NCI-H1105 (cell line): ENCODE results near the gene MBD3L1.
A peak's percentile ranks its signal among the peaks of the same experiment; 100 is the strongest.

Source experiments
- DNase-seq: peaks from one replicate; lab custom pipeline; 2025; lab: John Stamatoyannopoulos, UW

MBD3L1 gene

DNA sequence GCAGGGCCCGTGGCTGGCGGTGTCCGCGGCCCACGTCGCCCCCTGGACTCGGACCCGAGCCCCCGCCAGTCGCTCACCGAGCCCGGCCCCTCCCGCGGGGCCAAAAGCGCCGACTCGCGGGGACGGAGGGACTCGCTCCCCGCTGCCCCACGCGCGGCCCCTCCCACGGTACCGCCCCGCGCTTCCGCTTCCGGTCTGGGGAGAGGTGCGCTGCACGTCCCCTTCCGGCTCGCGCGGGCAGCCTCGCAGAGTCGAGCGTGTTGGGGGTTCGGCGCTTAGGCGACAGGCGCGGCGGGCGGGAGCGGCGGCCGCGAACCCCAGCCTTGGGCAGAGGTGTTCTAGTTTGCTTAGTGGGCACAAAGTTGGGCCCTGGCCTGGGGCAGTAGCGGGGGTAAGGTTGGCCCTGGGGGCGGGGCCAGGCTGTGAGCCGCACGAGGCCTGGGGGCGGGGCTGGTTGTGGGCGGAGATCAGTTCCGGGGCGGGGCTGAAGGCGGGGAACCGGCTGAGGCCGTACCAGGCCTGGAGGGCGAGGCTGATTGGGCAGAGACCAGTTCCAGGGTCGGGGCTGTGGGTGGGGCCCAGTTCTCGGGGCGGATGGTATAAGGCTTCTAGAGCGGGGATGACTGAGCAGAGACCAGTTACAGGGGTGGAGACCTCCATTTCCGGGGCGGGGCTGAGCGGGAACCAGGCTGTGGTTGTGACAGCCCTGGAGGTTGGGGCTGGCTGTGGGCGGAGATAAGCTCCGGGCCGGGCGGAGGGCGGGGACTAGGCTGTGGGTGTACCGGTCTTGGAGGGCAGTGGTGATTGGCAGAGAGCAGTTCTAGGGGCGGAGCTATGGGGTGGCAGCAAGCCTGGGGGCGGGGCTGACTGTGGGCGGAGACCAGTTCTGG is at the start of gene MBD3L1, which contains the start of gene ZNF558:
Gene MBD3L1 (plus strand): TSS at position 246 of the 890 bp plus-strand sequence. CDS start 10,302 bp downstream, outside the sequence.
Gene ZNF558 (minus strand): TSS at position 173 of the 890 bp plus-strand sequence. CDS start 9,645 bp downstream, outside the sequence.
- DNase-seq = peak; percentile 73

DNA sequence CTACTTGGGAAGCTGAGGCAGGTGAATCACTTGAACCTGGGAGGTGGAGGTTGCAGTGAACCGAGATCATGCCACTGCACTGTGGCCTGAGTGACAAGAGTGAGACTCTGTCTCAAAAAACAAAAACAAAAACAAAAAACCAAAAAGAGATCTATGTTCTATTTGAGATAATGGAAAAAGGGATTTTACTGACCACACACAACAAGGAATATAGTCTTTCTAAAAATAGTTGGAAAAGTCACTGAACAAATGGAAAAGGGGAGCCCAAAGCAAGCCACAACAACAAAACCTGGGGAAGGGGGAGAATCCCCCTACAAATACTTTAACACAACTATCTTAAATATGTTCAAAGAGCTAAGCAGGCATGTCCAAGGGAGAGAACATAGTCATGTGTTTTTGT is 37.4 kb upstream of the MBD3L1 start:
- no peak for DNase-seq

DNA sequence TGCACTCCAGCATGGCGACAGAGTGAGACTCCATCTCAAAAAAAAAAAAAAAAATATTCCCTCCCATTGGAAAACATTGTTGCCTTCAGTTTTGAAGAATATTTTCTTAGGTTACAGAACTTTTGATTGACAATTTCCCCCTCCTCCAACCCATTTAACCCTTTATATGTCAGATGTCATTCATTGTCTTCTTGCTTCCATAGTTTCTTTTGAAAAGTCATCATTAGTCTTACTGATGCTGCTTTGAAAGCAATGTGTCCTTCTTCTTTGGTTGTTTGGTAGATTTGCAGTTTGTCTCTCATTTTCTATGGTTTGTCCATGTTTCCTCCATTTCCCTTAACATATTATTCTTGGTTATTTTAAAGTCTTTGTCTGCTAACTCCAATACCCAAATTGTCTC is 25.5 kb upstream of the MBD3L1 start:
- DNase-seq = no peak

DNA sequence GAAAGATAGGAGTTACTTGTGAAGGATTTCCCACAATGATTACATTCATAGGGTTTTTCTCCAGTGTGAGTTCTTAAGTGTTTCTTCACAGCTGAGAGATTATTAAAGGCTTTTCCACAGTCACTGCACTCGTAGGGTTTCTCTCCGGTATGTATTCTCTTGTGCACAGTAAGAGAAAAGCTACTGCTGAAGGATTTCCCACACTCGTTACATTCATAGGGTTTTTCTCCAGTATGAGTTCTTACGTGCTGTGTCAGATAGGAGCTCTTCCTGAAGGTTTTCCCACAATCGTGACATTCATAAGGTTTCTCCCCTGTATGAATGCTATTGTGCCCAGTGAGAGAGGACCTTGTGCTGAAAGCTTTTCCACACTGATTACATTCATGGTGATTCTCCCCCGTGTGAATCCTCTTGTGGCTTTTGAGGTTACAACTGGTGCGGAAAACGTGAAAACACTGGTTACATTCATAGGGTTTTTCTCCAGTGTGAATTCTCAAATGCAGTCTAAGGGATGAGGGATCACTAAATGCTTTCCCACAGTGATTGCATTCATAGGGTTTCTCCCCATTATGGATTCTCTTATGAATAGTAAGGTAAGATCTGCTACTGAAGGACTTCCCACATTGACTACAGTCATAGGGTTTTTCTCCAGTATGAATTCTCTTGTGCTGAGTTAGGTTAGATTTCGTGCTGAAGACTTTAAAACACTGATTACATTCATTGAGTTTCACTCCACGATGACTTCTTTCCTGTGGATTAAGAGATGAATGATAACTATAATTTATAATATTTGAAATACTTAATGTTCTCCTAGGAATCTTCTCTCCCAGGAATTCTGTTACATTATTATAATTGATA is 20.6 kb upstream of the MBD3L1 start:
- no peak for DNase-seq

DNA sequence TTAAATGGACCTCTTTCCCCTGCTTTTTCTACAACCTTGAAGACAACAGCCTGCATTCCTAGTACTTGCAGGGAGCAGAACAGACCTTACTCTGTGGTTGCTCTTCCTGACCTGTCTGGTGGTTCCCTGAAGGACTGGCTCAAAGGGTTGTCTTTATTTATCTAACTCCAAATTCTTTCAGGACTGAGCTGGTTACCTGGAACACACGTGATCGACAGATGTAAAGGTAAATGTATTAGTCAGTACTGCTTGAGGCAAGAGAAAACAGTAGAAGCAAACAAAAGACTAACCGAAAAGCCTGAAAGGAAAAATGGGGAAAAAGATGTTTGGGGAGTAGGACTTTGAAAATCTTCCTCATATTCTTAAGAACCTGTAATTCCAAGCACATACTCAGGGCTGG is 18.0 kb upstream of the MBD3L1 start:
- DNase-seq = no peak

DNA sequence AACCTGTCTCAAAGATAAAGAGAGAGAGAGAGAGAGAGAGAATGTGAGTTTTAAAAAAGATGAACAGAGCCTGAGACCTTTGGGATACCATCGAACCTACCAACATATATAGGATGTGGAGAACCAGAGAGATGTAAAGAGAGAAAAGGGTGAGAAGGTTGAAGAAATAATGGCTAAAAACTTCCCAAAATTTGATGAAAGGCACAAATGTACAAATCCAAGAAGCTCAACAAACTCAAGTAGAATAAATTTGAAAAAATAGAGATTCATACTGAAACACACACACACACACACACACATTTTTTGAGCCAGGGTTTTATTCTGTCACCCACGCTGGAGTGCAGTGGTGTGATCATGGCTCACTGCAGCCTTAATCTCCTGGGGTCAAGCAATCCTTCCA is 16.4 kb upstream of the MBD3L1 start:
- no peak for DNase-seq

DNA sequence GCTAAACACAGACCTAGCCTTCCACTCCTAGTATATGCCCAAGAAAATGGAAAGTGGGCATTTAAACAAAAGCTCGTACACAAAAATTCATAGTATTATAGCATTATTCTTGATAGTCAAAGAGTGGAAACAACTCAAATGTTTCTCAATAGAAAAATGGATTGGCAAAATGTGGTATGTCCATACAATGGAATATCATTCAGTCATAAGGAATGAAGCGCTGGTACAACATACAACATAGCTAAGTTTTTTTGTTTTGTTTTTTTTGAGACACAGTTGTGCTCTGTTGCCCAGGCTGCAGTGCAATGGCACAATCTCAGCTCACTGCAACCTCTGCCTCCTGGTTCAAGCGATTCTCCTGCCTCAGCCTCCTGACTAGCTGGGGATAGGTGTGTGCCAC is 11.9 kb upstream of the MBD3L1 start:
- DNase-seq = no peak

DNA sequence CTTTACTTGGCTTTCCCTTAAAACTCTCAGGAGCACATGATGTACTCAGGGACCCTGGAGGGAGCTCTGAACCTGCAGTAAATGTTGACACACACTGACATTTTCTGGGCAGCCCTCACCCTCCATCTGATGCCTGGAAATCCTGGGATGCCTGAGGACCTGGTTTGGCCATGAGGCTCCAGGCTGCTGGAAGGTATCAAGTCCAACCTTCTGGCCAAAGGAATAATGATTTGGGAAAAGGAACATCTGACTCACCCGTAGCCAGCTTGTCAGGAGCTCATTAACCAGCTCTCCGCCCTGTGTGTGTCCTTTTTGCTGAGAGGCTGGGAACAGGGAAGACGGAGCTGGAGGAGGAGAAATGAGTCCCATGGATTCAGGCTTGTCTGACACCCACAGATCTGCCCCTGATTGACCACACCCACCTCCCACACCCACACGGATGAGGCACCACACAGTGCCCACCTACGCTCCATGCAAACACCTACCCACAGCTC is 10.4 kb upstream of the MBD3L1 start:
- no peak for DNase-seq

DNA sequence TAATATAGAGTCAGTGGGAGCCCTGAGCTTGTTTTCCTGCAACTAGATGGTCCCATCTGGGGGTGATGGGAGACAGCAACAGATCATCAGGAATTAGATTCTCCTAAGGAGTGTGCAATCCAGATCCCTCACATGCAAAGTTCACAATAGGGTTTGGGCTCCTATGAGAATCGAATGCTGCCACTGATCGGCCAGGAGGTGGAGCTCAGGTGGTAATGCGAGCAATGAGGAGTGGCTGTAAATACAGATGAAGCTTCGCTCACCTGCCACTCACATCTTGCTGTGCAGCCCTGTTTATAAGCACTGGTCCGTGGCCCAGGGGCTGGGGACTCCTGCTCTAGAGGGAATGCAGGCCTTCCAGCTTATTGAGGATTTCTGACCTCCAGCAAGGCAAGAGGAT is 5.8 kb upstream of the MBD3L1 start:
- DNase-seq = no peak

DNA sequence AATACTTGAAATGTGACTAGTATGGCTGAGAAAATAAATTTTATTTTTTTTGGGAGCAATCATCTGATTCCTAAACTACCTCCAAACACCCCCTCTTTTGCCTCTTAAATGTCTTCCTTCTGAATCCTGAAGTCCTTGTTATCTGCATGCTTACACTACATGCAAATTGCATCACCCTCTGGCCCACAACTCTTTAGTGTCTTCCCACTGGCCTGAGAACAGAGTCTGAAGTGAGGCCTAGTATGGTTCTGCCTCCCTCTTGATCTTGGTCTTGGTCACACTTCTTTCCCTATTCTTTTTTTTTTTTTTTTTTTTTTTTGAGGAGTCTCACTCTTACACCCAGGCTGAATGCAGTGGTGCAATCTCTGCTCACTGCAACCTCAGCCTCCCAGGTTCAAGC is 4.9 kb upstream of the MBD3L1 start:
- DNase-seq = no peak

DNA sequence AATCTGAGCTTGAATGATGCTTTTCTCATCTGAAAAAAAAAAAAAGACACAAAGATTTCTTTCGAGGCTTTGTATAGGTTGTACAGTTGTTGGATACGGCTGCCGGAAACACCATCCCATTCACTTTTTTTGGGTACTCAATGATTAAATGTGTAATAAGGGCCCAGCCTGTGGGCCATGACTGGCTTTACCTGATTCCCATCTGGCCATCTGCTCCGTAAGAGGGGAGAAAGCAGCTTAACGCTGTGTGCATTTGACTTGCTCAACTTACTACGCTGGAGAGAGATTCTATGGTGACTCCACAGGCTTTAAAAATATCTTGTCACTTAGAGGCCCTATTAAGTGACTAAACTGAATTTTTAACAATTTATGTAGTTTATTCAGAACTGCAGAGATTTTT is 804 bp upstream of the MBD3L1 start:
- DNase-seq = no peak

DNA sequence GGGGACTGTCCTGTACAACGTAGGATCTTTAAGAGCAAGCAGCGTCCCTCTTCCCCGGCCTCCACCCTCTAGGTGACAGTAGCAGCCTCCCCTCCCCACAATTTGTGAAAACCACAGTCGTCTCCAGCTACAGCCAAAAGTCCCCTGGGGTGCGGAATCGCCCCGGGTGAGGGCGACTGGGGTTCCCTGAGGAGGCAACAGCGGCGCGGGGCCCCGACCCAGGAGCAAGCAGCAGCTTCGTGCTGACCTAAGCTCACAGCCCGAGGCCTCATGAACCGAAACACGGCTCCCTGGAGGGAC is 395 bp upstream of the MBD3L1 start:
- DNase-seq = no peak

DNA sequence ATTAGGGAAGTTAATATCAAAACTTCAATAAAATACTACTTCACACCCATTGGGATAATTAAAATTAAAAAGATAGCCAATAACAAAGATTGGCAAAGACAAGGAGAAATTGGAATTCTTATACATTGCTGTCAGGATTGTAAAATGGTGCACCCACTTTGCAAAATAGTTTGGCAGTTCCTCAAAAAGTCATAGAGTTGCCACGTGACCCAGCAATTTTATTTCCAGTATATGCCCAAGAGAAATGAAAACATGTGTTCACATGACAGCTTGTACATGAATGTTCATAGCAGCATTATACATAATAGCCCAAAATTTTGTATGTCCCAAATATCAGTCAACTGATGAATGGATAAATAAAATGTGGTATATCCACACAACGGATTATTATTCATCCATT is 3.3 kb downstream of the MBD3L1 start:
- DNase-seq = no peak

DNA sequence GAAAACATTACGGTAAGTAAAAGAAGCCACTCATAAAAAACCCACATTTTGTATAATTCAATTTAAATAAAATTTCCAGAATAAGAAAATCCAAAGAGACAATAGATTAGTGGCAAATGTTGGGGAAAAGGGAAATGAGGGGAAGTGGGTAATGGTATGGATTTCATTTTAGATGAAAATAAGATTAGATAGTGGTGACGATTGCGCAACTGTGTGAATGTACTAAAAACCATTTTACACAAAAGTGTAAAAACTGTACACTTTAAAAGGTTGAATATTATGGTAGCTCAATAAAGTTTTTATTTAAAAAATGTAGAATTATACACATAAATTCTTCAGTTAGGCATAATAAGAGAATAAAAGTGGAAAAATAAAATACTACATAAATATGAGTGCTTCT is 3.7 kb downstream of the MBD3L1 start:
- no peak for DNase-seq

DNA sequence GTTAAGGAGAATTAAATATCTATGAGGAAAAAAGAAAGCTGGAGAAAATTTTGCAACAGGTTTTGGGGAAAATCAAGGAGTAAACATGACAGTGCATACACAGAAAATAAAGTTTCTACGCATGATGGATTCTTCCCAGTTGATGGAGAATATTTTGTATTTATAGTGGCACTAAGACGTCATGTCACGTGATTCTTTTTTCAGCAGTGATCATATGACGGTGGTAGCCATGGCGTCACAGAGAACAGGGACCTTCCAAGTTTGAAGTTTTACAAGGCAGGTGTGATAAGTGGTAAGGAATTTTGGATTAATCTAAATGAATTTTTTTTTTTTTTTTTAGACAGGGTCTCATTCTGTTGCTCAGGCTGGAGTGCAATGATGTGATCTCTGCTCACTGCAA is 8.5 kb downstream of the MBD3L1 start:
- no peak for DNase-seq

DNA sequence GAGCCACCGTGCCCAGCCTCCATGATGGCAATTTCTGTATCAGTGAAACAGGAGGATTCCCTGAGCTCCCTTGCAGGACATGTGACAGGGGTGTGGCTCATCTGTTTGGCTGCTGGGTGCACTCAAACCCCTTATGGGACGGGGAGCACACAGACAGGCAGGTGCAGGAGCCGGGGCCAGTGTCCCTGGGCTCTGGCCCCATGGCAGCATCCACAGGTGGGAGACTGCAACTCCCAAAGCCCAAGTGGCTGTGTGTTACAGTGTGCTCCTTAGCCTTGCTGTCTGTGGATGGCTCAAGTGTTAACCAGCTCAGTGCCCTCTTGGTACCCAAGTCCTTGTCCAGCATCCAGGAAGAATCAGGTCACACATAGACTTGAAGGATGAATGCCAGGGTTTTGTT is 14.6 kb downstream of the MBD3L1 start:
- no peak for DNase-seq

DNA sequence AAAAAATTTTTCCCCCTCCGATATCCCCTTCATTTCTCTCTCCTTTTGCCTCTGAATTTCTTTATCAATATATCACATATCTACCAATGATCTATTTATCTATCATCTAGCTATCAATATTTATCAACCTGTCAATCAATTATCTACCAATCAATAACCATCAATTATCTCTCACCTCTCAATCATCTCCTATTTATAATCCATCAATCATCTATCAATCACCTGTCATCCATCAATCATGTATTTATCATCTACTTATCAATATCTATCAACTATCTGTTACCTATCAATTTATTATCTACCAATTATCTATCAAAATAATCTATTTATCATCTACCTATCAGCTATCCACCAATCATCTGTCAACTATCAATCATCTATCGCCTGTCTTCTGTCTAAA is 17.1 kb downstream of the MBD3L1 start:
- DNase-seq = no peak

DNA sequence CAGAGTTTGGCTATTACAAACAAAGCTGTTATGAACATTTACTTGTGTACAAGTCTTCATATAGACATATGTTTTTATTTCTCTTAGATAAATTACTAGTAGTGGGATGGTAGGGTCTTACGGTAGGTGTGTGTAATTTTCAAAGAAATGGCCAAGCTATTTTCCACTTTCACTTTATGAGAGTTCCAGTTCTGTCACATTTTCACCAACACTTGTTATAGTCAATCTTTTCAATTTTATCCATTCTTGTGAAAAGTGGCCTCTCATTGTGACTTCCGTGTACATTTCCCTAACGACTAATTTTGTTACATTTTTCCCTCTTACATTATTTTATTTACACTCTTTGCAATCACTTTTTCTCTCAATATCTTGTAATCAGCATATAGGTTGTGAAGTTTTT is 18.3 kb downstream of the MBD3L1 start:
- DNase-seq = no peak

DNA sequence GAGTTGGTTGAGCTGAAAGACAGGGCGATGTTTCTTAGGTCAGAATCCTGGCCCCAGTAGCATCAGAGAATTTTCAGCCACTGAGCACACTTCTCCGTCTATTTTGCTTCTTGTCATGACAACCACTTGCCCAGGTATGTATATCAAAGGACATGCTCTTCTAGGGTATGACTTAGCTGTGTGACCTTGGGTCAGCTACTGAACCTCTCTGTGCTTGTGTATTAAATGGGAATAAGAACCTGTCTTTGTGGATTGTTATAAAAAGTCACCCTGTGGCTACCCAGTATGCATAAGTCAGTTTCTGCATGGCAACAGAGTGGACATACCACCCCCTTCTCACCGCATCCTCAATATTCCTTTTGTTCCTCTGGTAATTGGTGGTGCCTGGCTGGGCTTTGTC is 26.1 kb downstream of the MBD3L1 start:
- no peak for DNase-seq

DNA sequence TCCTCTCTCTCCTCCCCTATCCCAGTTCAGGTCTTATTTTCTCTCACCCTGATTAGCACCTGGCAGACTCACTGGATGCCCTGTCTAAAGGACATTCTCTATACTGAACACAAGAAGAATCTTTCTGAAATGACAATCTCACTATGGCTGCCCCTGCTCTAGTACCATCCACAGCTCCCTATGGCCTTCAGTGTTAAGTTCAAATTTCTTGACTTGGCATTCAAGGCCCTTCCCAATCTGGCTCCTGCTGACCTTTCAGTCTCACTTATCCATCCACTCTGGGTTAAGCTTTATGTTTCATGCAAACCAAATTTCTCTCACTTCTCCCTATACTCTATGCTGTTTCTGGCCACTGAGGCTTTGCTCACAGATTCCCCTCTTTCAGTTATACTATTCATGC is 34.2 kb downstream of the MBD3L1 start:
- no peak for DNase-seq

DNA sequence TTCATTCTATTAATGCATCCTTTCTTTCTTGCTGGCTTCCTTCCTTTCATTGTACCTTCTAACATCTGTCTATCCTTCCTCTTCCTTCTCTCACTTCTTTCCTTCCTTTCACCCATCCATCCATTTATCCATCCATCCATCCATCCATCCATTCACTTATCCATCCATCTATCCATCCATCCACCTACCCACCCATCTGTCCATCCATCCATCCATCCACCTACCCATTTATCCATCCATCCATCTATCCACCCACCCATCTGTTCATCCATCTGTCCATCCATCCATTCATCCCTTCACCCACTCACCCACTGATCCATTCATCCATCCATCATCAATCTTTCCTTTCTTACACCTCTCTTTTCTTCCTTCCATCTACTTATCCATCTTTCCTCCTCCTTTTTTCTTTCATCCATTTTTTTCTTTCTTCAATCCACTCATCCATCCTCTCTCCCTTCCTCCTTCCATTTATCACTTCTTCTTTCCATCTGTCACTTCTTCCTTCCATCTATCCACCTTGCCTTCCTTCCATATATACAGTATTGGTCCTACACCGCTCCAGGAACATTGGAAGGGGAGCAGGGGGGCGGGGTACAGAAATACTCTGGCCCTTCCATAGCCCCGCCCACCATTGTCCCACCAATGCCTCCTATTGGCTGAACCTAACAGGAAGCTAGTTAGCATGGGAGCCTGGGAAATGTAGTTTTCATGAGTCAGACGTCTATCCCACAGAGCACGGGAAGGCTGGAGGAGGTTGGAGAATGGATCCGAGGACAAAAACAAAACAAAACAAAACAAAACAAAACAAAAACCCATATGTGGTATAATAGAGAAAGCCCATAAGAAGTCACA is 45.9 kb downstream of the MBD3L1 start:
- no peak for DNase-seq

DNA sequence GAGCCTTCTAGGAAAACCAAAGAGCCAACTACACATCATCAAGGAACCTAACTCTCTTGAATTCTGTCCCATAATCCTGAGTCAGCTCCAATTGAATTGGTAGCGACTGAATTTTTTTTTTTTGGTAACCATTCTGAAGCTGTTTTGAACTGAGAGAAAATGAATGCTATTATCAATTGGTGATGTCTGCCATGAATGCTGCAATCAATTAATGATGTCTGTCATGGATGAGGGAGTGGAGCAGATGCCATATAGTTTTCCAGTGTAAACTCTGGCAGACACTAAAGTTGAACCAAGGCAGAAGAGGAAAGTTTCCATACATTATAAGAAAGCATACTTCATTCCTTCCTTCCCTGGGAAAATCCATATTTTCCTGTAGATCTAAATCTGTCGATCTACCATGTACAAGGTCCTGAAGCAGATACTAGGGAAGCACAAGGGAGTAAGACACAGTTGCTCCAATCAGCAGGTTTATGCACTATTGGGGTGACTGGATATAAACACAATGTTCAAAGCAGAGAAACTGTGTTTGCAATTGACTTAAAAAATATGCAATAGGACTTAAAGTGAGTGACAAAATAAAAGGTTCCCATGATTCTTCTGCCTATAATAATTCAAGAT is 48.8 kb downstream of the MBD3L1 start:
- DNase-seq = no peak
